ENCODE data around the gene ATP1B3. TPM values are rescaled to one million over a fixed set of nuclear protein-coding genes. Genes with fewer than 3 reads are reported as not detected.

Gene ATP1B3
- total and polyA plus RNA-seq, 12 donors = 21.7 to 118 (median 39.5) TPM

DNA sequence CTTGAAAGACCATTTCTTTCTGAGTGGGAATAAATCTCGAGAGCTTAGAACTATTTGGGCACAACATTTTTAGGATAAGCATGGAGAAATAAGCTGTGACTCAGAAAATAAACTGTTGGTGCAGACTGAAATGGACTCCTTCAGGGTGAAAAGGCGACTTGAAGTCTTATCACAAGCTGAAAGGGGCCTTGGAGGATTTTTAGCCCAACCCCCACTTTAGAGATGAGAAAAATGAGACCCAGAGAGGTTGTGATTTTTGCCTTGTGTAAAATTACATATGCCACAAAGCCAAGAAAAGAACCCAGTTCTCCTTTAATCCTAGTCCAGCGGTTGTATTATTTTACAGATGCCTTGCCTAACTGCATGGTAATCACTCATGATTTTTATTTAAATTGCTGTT lies 1.5 kb downstream of the ATP1B3 start:
- intact Hi-C loops (cut with DNase I) = loop anchor here in 9 of 10 donors (2.0 to 10.0 kb wide), 10 partner anchors 81 to 416 kb away; partner anchors contain the start of gene RNF7 (in 2 of the 9)
- peak overlapping the region; percentile 90 to 100 (median 99) for H3K27ac ChIP-seq

DNA sequence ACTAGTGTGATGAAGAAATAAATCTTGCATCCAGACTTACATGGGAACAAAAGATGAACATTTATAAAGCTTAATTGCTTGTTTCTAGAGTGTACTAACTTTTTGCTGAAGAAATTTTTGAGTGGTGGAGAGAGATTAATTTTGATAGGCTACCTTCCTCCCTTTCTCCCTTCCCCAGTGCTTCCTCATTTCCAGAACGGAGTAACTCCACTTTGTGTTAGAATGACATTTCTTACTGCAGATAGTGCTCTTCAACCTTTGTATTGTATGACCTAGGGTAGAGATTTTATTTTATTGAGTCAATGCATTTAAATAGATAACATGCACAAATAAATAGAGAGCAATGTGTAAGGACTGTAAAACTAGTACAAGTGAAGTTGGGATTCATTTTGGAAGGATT lies 1.9 kb downstream of the ATP1B3 start:
- intact Hi-C loops (cut with DNase I) = loop anchor here in 9 of 10 donors (5.0 to 10.0 kb wide), 8 partner anchors 81 to 416 kb away; partner anchors contain the start of gene RNF7 (in 1 of the 9)
- Histone ChIP-seq H3K27me3 (no peaks in the 10 kb centered on the region), H3K4me1 (peaks cover 0 to 52% (median 24%) of the 10 kb centered on the region in 9 donors), H3K27ac (peak overlapping the region in 6 of 10 donors; percentile 96 to 100 (median 100)), H3K9me3 (no peaks in the 10 kb centered on the region), H3K4me3 (peak overlapping the region in 8 of 10 donors; percentile 85 to 98 (median 94)), H3K36me3 (peaks cover 0 to 9% (median 0%) of the 10 kb centered on the region in 9 donors)
- 36 to 79% methylated on average over 1 of the region's 1 CpG for WGBS, 2 donors
- DNase-seq (no peak), ATAC-seq (no peak)
- TF ChIP-seq, protein P1, sequence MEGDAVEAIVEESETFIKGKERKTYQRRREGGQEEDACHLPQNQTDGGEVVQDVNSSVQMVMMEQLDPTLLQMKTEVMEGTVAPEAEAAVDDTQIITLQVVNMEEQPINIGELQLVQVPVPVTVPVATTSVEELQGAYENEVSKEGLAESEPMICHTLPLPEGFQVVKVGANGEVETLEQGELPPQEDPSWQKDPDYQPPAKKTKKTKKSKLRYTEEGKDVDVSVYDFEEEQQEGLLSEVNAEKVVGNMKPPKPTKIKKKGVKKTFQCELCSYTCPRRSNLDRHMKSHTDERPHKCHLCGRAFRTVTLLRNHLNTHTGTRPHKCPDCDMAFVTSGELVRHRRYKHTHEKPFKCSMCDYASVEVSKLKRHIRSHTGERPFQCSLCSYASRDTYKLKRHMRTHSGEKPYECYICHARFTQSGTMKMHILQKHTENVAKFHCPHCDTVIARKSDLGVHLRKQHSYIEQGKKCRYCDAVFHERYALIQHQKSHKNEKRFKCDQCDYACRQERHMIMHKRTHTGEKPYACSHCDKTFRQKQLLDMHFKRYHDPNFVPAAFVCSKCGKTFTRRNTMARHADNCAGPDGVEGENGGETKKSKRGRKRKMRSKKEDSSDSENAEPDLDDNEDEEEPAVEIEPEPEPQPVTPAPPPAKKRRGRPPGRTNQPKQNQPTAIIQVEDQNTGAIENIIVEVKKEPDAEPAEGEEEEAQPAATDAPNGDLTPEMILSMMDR (IDR thresholded peaks at IDR 0.05) = no peak

More for the DNA sequence above, 1.5 kb downstream of the ATP1B3 start:
- ATAC-seq = no peak
- WGBS, 2 donors = 46 to 63% methylated on average over 3 of the region's 3 CpGs
- Histone ChIP-seq H3K36me3 (peaks cover 0 to 6% (median 0%) of the 10 kb centered on the region in 9 donors), H3K9me3 (no peaks in the 10 kb centered on the region), H3K4me3 (peak overlapping the region in 9 of 10 donors; percentile 85 to 98 (median 94)), H3K4me1 (peaks cover 0 to 52% (median 24%) of the 10 kb centered on the region in 9 donors), H3K27me3 (no peaks in the 10 kb centered on the region)
- TF ChIP-seq, protein P1 (IDR thresholded peaks at IDR 0.05) = no peak
- no peak for DNase-seq

DNA sequence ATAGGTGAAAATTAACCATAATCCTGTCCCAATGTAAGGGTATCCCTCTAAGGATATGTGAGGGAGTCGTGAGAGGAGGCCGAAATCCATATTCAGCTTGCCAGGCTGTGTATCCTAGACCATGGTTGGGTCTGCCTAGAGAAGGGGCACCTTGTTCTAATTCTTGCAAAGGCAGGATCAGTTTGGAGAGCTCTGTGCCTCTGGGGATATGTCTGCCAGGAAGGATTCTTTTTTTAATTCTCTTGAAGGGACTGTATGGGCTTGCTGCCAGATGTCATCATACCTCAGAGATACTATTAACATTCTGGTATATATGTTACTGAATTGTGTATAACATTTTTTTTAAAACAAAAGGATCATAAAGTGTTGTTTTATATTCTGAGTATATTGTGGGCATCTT lies 2.4 kb downstream of the ATP1B3 start:
- WGBS, 2 donors = 78 to 90% methylated on average over 2 of the region's 2 CpGs
- peak overlapping the region in 2 of 10 donors; percentile 96 to 100 for H3K27ac ChIP-seq
- ATAC-seq = no peak
- intact Hi-C loops (cut with DNase I) = loop anchor here in 9 of 10 donors (5.0 to 10.0 kb wide), 8 partner anchors 82 to 417 kb away; partner anchors contain the start of gene RNF7 (in 1 of the 9)
- DNase-seq = no peak
- H3K4me3 ChIP-seq = peak overlapping the region in 7 of 10 donors; percentile 85 to 96 (median 94)
- TF ChIP-seq, protein P1 (IDR thresholded peaks at IDR 0.05) = no peak
- H3K9me3 ChIP-seq = no peaks in the 10 kb centered on the region
- peaks cover 0 to 9% (median 0%) of the 10 kb centered on the region in 9 donors for H3K36me3 ChIP-seq
- no peaks in the 10 kb centered on the region for H3K27me3 ChIP-seq
- H3K4me1 ChIP-seq = peaks cover 0 to 52% (median 24%) of the 10 kb centered on the region in 9 donors

DNA sequence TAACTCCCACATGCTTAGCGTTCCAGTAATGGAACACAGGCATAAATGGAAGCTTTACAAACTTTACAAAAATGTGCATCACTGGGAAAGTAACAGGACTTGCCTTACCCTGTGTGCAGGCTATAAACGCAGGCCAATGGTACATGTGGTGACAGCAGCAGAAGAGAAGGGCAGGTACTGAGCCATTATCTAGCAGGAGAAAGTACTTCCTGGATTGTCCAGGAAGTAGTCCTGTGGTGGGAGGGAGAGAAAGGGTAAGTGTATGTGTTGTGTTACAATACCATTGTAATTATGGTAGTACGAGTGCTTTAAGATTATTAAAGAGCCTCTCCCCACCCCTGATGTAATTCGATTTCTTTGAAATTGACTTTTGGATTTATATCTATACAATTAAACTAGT lies 5.3 kb downstream of the ATP1B3 start:
- DNase-seq = no peak
- TF ChIP-seq, protein P1 (IDR thresholded peaks at IDR 0.05) = no peak
- Histone ChIP-seq H3K36me3 (peaks cover 0 to 16% (median 0%) of the 10 kb centered on the region in 9 donors), H3K4me3 (no peak overlapping the region), H3K9me3 (no peaks in the 10 kb centered on the region), H3K4me1 (peaks cover 0 to 43% (median 21%) of the 10 kb centered on the region in 9 donors), H3K27ac (no peak overlapping the region), H3K27me3 (no peaks in the 10 kb centered on the region)
- intact Hi-C loops (cut with DNase I) = loop anchor here in 1 of 10 donors (10.0 kb wide), 1 partner anchor 307 kb away; no protein-coding TSS in a partner anchor
- WGBS, 2 donors = 87 to 92% methylated on average over 4 of the region's 4 CpGs
- no peak for ATAC-seq

Measured in heart right ventricle (tissue), 16 donors.